Neural cell (in vitro differentiated cells): ENCODE results near the gene HSH2D.

ENCODE experiments used
- EZH2 ChIP-seq: fragments of 200-600, 300-800 bp; shearing (Covaris generic), sonication (generic); IDR thresholded peaks from 2 replicates; pipeline ENCODE4 v1.6.1; 2014; ENCODE audit warnings: antibody characterized with exemption, low read length, borderline replicate concordance, mild to moderate bottlenecking; ENCODE audit not compliant: insufficient read depth, poor library complexity, severe bottlenecking
- MXI1 ChIP-seq: fragments of 450-650 bp; conservative IDR thresholded peaks from 2 replicates; pipeline ENCODE4 v1.6.1; 2014; ENCODE audit warnings: antibody characterized with exemption, mild to moderate bottlenecking; ENCODE audit not compliant: poor library complexity, severe bottlenecking
- TF ChIP-seq, protein P1 (sequence below): fragments of 450-650 bp; IDR thresholded peaks from 2 replicates; pipeline ENCODE4 v1.5.1; 2014; ENCODE audit warnings: antibody characterized with exemption, mild to moderate bottlenecking, moderate library complexity; ENCODE audit not compliant: poor library complexity, severe bottlenecking

DNA sequence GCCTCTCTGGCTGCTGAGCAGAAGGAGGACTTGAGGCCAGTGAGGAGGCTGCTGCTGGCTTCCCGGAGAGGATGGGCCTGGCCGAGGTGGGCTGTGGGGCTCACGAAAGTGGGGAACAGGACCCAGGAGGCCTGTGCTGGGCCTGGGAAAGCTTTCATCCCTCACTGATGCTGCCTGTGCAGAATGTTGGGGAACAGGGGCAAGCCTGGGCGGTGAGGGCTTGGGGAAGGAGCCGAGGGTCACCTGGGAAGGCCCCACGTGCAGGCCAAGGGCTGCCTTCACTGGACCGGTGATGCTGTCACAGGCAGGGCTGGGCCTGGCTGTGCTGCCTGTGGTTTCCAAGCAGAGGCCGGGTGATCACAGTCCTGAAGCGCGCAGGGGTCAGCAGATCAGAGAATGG, 63.6 kb downstream of the HSH2D start:
- TF ChIP-seq, protein P1, sequence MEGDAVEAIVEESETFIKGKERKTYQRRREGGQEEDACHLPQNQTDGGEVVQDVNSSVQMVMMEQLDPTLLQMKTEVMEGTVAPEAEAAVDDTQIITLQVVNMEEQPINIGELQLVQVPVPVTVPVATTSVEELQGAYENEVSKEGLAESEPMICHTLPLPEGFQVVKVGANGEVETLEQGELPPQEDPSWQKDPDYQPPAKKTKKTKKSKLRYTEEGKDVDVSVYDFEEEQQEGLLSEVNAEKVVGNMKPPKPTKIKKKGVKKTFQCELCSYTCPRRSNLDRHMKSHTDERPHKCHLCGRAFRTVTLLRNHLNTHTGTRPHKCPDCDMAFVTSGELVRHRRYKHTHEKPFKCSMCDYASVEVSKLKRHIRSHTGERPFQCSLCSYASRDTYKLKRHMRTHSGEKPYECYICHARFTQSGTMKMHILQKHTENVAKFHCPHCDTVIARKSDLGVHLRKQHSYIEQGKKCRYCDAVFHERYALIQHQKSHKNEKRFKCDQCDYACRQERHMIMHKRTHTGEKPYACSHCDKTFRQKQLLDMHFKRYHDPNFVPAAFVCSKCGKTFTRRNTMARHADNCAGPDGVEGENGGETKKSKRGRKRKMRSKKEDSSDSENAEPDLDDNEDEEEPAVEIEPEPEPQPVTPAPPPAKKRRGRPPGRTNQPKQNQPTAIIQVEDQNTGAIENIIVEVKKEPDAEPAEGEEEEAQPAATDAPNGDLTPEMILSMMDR: no peak
- TF ChIP-seq EZH2 (no peak), MXI1 (no peak)
